Hepatocyte (in vitro differentiated cells): ENCODE data around the gene EXOC6.

Experiments used
- EZH2 ChIP-seq: fragments of 200-600 bp; sonication (generic); IDR thresholded peaks from 2 replicates; pipeline ENCODE4 v1.6.1; 2016; ENCODE audit warnings: antibody characterized with exemption, mild to moderate bottlenecking, borderline replicate concordance
- EZH2phosphoT487 ChIP-seq: fragments of 200-600 bp; sonication (generic); IDR thresholded peaks from one replicate; pipeline ENCODE4 v1.6.1; 2018; ENCODE audit warnings: antibody characterized with exemption, mild to moderate bottlenecking, low read depth, moderate library complexity; ENCODE audit not compliant: unreplicated experiment, severe bottlenecking
- TF ChIP-seq, protein P1 (sequence below): fragments of 200-600 bp; sonication (generic); IDR thresholded peaks from 2 replicates; pipeline ENCODE4 v1.5.1; 2016; ENCODE audit warnings: antibody characterized with exemption, mild to moderate bottlenecking; ENCODE audit not compliant: poor library complexity

DNA sequence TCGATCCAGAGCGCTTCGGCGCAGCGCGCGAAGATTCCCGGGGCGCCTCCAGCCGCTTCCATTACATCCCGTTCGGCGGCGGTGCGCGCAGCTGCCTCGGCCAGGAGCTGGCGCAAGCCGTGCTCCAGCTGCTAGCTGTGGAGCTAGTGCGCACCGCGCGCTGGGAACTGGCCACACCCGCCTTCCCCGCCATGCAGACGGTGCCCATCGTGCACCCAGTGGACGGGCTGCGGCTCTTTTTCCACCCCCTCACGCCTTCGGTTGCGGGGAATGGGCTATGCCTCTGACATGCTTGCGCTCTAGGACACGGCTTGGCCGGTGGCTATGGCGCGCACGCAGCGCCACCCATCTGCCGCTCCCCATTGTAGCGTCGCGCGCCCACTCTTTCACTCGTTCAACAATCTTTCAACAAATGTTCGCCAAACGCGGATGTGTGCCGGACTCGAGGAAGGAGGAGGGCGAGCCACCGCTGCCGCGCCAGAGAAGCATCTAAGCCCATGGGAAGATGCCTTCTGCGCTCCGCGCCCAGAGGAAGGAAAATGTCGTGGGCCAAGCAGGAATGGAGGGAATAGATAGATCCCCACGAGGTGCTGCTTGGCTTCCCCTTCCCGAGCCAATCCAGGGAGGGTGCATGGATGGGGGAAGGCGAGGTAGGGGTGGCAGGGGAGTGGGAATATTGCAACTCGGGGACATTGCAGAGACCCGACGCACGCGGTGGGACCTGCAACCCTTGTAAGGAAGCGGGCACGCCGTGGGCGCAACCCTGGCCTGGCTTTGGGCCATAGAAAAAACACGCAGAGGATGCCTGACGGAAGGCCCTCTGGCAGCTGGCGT is 220.3 kb downstream of the EXOC6 start:
- TF ChIP-seq, protein P1, sequence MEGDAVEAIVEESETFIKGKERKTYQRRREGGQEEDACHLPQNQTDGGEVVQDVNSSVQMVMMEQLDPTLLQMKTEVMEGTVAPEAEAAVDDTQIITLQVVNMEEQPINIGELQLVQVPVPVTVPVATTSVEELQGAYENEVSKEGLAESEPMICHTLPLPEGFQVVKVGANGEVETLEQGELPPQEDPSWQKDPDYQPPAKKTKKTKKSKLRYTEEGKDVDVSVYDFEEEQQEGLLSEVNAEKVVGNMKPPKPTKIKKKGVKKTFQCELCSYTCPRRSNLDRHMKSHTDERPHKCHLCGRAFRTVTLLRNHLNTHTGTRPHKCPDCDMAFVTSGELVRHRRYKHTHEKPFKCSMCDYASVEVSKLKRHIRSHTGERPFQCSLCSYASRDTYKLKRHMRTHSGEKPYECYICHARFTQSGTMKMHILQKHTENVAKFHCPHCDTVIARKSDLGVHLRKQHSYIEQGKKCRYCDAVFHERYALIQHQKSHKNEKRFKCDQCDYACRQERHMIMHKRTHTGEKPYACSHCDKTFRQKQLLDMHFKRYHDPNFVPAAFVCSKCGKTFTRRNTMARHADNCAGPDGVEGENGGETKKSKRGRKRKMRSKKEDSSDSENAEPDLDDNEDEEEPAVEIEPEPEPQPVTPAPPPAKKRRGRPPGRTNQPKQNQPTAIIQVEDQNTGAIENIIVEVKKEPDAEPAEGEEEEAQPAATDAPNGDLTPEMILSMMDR: no peak
- TF ChIP-seq EZH2 (no peak), EZH2phosphoT487 (no peak)
